ENCODE data around the gene ECE1.

DNA sequence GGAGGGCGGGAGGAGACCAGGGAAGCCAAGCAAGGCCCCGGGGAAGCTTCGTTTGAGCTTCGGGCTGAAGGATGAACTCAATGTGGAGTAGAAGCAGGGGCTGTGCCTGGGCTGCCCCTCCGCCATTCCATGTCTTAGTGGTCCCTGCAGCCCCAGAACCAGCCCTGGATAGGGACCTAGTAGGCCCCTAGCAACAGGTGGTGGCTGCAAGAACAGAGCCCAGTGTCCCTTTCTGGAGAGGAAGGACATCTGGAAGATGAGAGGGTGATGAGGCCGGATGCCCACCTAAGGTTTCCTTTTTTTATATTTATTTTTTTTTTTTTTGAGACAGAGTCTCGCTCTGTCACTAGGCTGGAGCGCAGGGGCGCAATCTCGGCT, 27.2 kb downstream of the ECE1 start:
- TF ChIP-seq, protein P1, sequence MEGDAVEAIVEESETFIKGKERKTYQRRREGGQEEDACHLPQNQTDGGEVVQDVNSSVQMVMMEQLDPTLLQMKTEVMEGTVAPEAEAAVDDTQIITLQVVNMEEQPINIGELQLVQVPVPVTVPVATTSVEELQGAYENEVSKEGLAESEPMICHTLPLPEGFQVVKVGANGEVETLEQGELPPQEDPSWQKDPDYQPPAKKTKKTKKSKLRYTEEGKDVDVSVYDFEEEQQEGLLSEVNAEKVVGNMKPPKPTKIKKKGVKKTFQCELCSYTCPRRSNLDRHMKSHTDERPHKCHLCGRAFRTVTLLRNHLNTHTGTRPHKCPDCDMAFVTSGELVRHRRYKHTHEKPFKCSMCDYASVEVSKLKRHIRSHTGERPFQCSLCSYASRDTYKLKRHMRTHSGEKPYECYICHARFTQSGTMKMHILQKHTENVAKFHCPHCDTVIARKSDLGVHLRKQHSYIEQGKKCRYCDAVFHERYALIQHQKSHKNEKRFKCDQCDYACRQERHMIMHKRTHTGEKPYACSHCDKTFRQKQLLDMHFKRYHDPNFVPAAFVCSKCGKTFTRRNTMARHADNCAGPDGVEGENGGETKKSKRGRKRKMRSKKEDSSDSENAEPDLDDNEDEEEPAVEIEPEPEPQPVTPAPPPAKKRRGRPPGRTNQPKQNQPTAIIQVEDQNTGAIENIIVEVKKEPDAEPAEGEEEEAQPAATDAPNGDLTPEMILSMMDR (IDR thresholded peaks at IDR 0.05 in 2 of 3, conservative IDR thresholded peaks at IDR 0.05 in 1 of 3; ENCODE audit: insufficient read depth in 2 of 3, low read depth in 1 of 3, low read length in 3 of 3) = no peak
- TF ChIP-seq RBM39 (optimal IDR thresholded peaks at IDR 0.05; ENCODE audit: low read depth, low read length) (no peak), EZH2 (IDR thresholded peaks at IDR 0.05; ENCODE audit: borderline replicate concordance, low read depth, low read length) (no peak), FOXK2 (conservative IDR thresholded peaks at IDR 0.05 in 1 of 2, IDR thresholded peaks at IDR 0.05 in 1 of 2; ENCODE audit: low read depth in 2 of 2) (no peak), HDAC6 (IDR thresholded peaks at IDR 0.05; ENCODE audit: low read depth, low read length) (no peak)
